Measurements from ENCODE around the gene WDR46. TPM values are rescaled to one million over a fixed set of nuclear protein-coding genes. Genes with fewer than 3 reads are reported as not detected.
A peak's percentile ranks its signal among the peaks of the same experiment; 100 is the strongest.

Gene WDR46
- total and polyA plus RNA-seq, 8 donors: 17.7 to 96.8 (median 27.5) TPM

DNA sequence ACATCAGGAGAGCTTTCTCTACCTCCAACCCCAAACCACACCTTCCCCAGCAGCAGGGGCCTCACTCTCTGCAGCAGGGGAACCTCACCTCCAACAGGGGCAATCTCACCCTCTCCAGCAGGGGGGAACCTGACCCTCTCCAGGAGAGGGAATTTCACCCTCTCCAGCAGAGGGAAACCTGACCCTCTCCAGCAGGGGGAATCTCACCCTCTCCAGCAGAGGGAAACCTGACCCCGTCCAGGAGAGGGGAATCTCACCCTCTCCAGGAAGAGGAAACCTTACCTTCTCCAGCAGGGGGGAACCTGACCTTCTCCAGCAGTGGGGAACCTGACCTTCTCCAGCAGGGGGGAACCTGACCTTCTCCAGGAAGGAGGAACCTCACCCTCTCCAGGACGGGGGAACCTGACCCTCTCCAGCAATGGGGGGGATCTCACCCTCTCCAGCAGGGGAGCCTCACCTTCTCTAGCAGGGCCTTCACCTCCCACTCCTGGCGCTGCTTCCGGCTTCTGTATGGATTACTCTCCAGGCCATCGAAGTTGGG, 9.0 kb downstream of the WDR46 start:
- FAIRE-seq (no peak), DNase-seq (peak in 1 of 6 donors; percentile 24), ATAC-seq (peak in 3 of 4 donors; percentile 25 to 46 (median 33))
- H3K27ac ChIP-seq: no peak overlapping the region
- intact Hi-C loops (cut with DNase I): no loop called here
- no peaks in the 10 kb centered on the region for H3K9me3 ChIP-seq
- peaks cover 0 to 6% (median 3%) of the 10 kb centered on the region in 3 donors for H3K4me1 ChIP-seq
- TF ChIP-seq, protein P1, sequence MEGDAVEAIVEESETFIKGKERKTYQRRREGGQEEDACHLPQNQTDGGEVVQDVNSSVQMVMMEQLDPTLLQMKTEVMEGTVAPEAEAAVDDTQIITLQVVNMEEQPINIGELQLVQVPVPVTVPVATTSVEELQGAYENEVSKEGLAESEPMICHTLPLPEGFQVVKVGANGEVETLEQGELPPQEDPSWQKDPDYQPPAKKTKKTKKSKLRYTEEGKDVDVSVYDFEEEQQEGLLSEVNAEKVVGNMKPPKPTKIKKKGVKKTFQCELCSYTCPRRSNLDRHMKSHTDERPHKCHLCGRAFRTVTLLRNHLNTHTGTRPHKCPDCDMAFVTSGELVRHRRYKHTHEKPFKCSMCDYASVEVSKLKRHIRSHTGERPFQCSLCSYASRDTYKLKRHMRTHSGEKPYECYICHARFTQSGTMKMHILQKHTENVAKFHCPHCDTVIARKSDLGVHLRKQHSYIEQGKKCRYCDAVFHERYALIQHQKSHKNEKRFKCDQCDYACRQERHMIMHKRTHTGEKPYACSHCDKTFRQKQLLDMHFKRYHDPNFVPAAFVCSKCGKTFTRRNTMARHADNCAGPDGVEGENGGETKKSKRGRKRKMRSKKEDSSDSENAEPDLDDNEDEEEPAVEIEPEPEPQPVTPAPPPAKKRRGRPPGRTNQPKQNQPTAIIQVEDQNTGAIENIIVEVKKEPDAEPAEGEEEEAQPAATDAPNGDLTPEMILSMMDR (IDR thresholded peaks at IDR 0.05): peak in 2 of 4 donors; percentile 14 to 20
- WGBS, 2 donors: 61 to 68% methylated on average over 5 of the region's 5 CpGs
- peaks cover 0 to 26% (median 14%) of the 10 kb centered on the region in 3 donors for H3K36me3 ChIP-seq
- H3K4me3 ChIP-seq: no peak overlapping the region
- H3K27me3 ChIP-seq: no peaks in the 10 kb centered on the region

DNA sequence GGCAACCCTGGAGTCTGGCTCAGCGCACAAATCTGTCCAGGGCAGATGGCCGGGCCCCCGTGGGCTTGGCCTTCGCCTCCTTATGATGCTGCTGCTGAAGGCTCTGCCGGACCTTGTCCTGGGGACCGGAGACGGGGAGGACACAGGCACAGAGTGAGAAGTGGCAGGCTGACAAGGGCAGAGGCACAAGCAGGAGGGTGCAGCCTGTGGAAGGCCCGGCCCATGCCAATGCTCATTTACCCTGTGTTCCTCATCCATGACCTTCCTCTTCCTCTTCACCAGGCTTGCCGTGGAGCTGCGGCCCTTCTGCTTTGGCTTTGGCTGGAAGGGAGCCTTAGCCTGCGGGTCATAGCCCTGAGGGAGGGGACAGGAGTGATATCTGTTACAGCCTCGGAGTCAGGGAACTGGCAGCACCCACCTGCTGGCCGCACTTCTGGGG, 9.8 kb downstream of the WDR46 start:
- TF ChIP-seq, protein P1 (IDR thresholded peaks at IDR 0.05): no peak
- intact Hi-C loops (cut with DNase I): no loop called here
- peaks cover 0 to 31% (median 15%) of the 10 kb centered on the region in 3 donors for H3K36me3 ChIP-seq
- no peaks in the 10 kb centered on the region for H3K9me3 ChIP-seq
- no peak overlapping the region for H3K27ac ChIP-seq
- no peaks in the 10 kb centered on the region for H3K27me3 ChIP-seq
- DNase-seq (peak in 2 of 6 donors; percentile 24 to 67), FAIRE-seq (no peak), ATAC-seq (peak in 2 of 4 donors; percentile 3 to 6)
- WGBS, 2 donors: 73 to 76% methylated on average over 13 of the region's 13 CpGs
- H3K4me1 ChIP-seq: peaks cover 2 to 11% (median 9%) of the 10 kb centered on the region in 3 donors
- no peak overlapping the region for H3K4me3 ChIP-seq

DNA sequence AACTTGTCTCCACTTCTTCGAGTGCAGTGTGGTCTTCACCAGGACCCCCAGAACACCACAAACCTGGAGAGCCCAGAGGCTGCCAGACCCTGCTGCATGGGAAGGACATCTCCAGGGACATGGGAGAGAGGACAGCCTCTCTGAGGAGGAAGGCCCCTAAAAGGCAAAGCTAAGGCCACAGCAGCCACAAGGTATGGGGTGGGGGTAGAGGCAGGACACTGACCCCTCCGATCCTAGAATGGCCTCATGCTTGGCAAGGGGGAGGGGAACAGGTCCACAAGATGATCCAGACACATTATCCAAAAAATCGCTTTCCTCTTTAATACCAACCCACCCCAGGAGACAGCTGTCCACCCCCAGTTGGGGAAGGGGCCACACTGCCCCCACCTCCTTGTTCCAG, 10.2 kb downstream of the WDR46 start:
- ATAC-seq (no peak), DNase-seq (peak in 1 of 6 donors; percentile 11), FAIRE-seq (no peak)
- Histone ChIP-seq H3K36me3 (peaks cover 0 to 31% (median 15%) of the 10 kb centered on the region in 3 donors), H3K9me3 (no peaks in the 10 kb centered on the region), H3K4me3 (no peak overlapping the region), H3K4me1 (peaks cover 7 to 16% (median 13%) of the 10 kb centered on the region in 3 donors), H3K27me3 (no peaks in the 10 kb centered on the region), H3K27ac (no peak overlapping the region)
- 79 to 89% methylated on average over 3 of the region's 3 CpGs for WGBS, 2 donors
- TF ChIP-seq, protein P1 (IDR thresholded peaks at IDR 0.05): no peak
- intact Hi-C loops (cut with DNase I): no loop called here

DNA sequence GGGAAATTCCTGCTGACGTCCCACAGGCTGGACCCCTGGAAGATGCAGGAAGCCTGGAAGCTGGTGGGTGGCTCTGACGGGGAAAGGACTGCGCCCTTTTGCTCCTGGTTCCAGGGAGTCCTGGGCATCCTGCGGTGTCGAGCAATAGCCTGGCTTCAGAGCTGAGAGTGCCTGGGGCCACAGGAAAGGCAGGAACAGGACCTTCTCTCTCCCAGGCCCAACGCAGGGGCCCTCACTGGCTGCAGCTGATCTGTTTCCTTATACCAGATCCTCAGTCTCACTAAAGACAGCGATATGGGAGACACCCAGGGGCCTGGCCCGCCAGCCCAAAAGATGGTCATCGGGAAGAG, 10.7 kb downstream of the WDR46 start:
- peaks cover 11 to 19% (median 16%) of the 10 kb centered on the region in 3 donors for H3K4me1 ChIP-seq
- peaks cover 0 to 31% (median 15%) of the 10 kb centered on the region in 3 donors for H3K36me3 ChIP-seq
- intact Hi-C loops (cut with DNase I): no loop called here
- no peak for DNase-seq
- H3K27me3 ChIP-seq: no peaks in the 10 kb centered on the region
- ATAC-seq: no peak
- WGBS, 2 donors: 79 to 90% methylated on average over 9 of the region's 9 CpGs
- FAIRE-seq: no peak
- no peaks in the 10 kb centered on the region for H3K9me3 ChIP-seq
- TF ChIP-seq, protein P1 (IDR thresholded peaks at IDR 0.05): no peak
- no peak overlapping the region for H3K4me3 ChIP-seq
- H3K27ac ChIP-seq: peak overlapping the region in 1 of 4 donors; percentile 72
